Urinary bladder (tissue), 4 donors: Measurements from ENCODE around the gene USF3. TPM values are rescaled to one million over a fixed set of nuclear protein-coding genes. Genes with fewer than 3 reads are reported as not detected.
"Not testable (repeated sequence)": the region's sequence is repeated elsewhere in the genome, so short reads cannot be mapped to it uniquely, and the experiment has no call there.

Experiments used
- DNase-seq: peaks from one replicate; pipeline ENCODE4 v3.0.0-alpha.2; 2015; ENCODE audit errors: extremely low spot score
- H3K27ac ChIP-seq: one replicate; pipeline ENCODE4 v1.5.1; 2013; ENCODE audit warnings: low read depth, mild to moderate bottlenecking, moderate library complexity
- H3K36me3 ChIP-seq: one replicate; pipeline ENCODE4 v1.6.1; 2013; ENCODE audit warnings: mild to moderate bottlenecking, moderate library complexity; ENCODE audit not compliant: insufficient read depth
- H3K4me1 ChIP-seq: one replicate; pipeline ENCODE4 v1.6.1; 2013; ENCODE audit warnings: mild to moderate bottlenecking, moderate library complexity; ENCODE audit not compliant: insufficient read depth
- H3K4me3 ChIP-seq: one replicate; pipeline ENCODE4 v1.5.1; 2013; ENCODE audit warnings: low read depth, low read length
- WGBS: extraction: QIAGEN DNeasy Blood & Tissue Kit; methylation state at CpG from one replicate; pipeline ENCODE4 v1.1.7; 2013; 5-methylcytosine and 5-hydroxymethylcytosine counted together
- polyA plus RNA-seq: library from polyadenylated mRNA; stranded (reverse); fragments of 200-250 nt; gene quantifications from one replicate; pipeline ENCODE4 v1.2.3, GENCODE V29; 2013
- total RNA-seq: library from RNA; depleted of rRNA; stranded (reverse); fragments of >200 nt; gene quantifications from one replicate; pipeline ENCODE4 v1.2.3, GENCODE V29; 2014
- donor health status: healthy with polysubstance abuse.
- donor health status: healthy.

Gene USF3
- total and polyA plus RNA-seq, 2 donors = 5.3 to 15.1 TPM

- Histone ChIP-seq H3K27ac (no peak overlapping the region), H3K36me3 (no peaks in the 10 kb centered on the region), H3K4me3 (no peak overlapping the region), H3K4me1 (peaks cover 2% of the 10 kb centered on the region)
- WGBS = 92% methylated on average over 1 of the region's 1 CpG
- no peak for DNase-seq
Measured at GRCh38 chr3:113659101-113659541, 37.3 kb downstream of the USF3 start.

- Histone ChIP-seq H3K27ac (no peak overlapping the region), H3K4me3 (no peak overlapping the region), H3K4me1 (peaks cover 2% of the 10 kb centered on the region), H3K36me3 (no peaks in the 10 kb centered on the region)
- 96% methylated on average over 3 of the region's 3 CpGs for WGBS
- DNase-seq = no peak
Measured at GRCh38 chr3:113658107-113658506, 38.3 kb downstream of the USF3 start.

DNA sequence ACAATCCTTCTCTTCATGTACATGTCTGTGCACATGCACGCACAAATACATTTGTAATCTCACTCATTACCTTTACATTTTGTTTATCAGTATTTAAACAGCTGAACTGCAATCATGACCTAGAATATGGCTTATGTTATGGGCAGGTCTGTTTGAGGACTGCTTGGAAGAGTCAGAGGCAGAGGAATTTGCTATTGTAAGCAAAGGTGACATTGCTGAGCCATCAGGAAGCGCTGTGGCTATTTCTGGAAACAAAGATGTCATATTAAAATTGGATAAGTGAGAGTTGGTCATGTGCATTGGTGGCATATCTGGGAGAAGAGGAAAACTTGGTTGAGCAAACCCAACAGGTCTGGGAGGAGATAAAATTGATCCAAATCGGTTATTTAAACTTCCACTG lies 41.6 kb downstream of the USF3 start:
- H3K27ac ChIP-seq = no peak overlapping the region
- 56% methylated on average over 3 of the region's 3 CpGs for WGBS
- DNase-seq = no peak

DNA sequence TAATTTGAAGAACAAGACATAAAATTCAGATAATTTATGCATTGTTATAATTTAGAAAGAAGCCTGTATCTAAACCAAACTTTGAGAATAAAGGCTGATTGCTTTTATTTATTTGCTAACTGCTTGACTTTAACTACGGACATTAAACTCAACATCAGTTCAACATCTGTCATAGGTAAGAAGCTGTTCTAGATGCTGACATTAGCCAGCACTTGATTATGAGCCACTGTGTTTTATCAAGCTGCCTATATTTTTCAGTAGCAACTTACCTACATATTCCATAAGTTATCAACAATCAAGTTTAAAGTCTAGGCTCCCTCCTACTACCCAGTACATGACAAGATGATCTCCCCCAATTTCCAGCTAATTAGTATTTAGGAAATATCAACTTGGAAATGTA lies 42.1 kb downstream of the USF3 start:
- no peaks in the 10 kb centered on the region for H3K36me3 ChIP-seq
- no peak overlapping the region for H3K27ac ChIP-seq
- 45% methylated on average over 1 of the region's 1 CpG for WGBS
- no peak overlapping the region for H3K4me3 ChIP-seq
- H3K4me1 ChIP-seq = no peaks in the 10 kb centered on the region
- no peak for DNase-seq

More for the DNA sequence above, 41.6 kb downstream of the USF3 start:
- H3K4me1 ChIP-seq = no peaks in the 10 kb centered on the region
- no peaks in the 10 kb centered on the region for H3K36me3 ChIP-seq
- H3K4me3 ChIP-seq = no peak overlapping the region

DNA sequence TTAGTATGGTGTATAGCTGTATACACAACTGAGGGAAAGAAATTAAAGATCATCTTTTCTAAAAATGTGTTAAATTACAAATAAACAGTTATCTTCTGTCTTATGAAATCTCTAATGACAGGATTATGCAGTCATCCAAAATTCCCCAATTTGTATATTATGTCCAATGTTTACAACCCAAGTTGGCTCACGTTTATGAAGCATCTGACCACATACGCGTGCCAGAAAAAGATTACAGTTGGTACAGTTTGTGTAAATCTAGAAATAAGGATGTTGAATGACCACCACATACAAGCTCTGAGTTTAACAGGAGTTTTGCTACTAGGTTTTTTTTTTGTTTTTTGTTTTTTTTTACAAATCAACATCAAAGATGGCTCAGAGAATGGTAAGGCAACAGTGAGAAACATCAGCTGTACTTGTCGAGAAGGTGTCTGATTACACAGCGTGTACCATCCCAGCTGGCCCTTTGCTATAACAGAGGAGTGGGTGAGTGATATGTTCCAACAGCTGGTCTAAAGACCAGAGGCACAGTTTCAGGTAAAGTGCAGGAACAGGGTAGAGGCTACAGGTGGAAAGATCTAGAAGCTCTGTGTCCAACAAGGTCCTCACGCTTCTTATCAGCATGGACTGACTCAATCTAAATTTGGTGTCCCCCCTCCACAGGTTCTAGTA lies 47.1 kb downstream of the USF3 start:
- Histone ChIP-seq H3K4me3 (no peak overlapping the region), H3K27ac (no peak overlapping the region), H3K36me3 (no peaks in the 10 kb centered on the region), H3K4me1 (no peaks in the 10 kb centered on the region)
- whole genome bisulfite sequencing = 52% methylated on average over 6 of the region's 6 CpGs
- no peak for DNase-seq

DNA sequence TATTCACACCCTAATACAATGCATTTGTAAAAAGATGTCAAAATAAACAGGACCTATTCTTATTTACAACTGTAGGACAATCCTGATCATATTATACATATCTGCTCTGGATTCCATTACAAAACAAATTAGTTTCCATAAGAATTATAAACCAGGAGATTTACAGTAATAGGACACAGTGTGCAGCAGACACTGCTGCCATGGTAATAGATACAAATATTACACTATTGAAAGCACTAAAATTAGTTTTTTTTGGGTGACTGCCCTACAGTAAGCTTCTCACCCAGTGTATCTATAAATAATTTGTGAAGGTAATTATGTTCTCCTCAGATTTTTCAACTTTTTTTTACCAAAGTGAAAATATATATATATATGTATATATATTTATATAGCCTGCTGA lies 47.9 kb downstream of the USF3 start:
- no peaks in the 10 kb centered on the region for H3K4me1 ChIP-seq
- no peak overlapping the region for H3K27ac ChIP-seq
- H3K36me3 ChIP-seq = no peaks in the 10 kb centered on the region
- H3K4me3 ChIP-seq = no peak overlapping the region
- no peak for DNase-seq

GRCh38 chr3:113643583-113643982 lies 52.9 kb downstream of the USF3 start:
- Histone ChIP-seq H3K4me3 (no peak overlapping the region), H3K4me1 (no peaks in the 10 kb centered on the region), H3K27ac (no peak overlapping the region), H3K36me3 (no peaks in the 10 kb centered on the region)
- 98% methylated on average over 7 of the region's 7 CpGs for WGBS
- DNase-seq = no peak

- no peaks in the 10 kb centered on the region for H3K36me3 ChIP-seq
- H3K27ac ChIP-seq = no peak overlapping the region
- no peak for DNase-seq
- 97% methylated on average over 3 of the region's 3 CpGs for WGBS
- H3K4me1 ChIP-seq = no peaks in the 10 kb centered on the region
- no peak overlapping the region for H3K4me3 ChIP-seq
Measured at GRCh38 chr3:113638910-113639309, 57.5 kb downstream of the USF3 start.

DNA sequence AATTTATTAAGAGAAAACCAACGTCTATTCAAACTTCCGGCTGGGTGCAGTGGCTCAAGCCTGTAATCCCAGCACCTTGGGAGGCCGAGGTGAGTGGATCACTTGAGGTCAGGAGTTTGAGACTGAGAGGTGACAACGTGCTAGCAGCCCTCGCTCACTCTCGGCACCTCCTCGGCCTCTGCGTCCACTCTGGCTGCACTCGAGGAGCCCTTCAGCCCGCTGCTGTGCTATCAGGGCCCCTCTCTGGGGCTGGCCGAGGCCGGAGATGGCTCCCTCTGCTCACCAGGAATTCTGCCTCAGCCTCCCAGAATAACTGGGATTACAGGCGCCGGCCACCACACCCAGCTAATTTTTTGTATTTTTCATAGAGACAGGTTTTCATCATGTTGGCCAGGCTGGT lies 58.7 kb downstream of the USF3 start:
- no peaks in the 10 kb centered on the region for H3K4me1 ChIP-seq

GRCh38 chr3:113636034-113636433 lies 60.4 kb downstream of the USF3 start:
- not testable (repeated sequence) for DNase-seq, H3K4me1 ChIP-seq, H3K4me3 ChIP-seq, H3K27ac ChIP-seq, H3K36me3 ChIP-seq
- WGBS = 78% methylated on average over 7 of the region's 7 CpGs

More for the DNA sequence above, 58.7 kb downstream of the USF3 start:
- Histone ChIP-seq H3K27ac (no peak overlapping the region), H3K36me3 (no peaks in the 10 kb centered on the region), H3K4me3 (no peak overlapping the region)
- 93% methylated on average over 14 of the region's 14 CpGs for WGBS
- DNase-seq = no peak

DNA sequence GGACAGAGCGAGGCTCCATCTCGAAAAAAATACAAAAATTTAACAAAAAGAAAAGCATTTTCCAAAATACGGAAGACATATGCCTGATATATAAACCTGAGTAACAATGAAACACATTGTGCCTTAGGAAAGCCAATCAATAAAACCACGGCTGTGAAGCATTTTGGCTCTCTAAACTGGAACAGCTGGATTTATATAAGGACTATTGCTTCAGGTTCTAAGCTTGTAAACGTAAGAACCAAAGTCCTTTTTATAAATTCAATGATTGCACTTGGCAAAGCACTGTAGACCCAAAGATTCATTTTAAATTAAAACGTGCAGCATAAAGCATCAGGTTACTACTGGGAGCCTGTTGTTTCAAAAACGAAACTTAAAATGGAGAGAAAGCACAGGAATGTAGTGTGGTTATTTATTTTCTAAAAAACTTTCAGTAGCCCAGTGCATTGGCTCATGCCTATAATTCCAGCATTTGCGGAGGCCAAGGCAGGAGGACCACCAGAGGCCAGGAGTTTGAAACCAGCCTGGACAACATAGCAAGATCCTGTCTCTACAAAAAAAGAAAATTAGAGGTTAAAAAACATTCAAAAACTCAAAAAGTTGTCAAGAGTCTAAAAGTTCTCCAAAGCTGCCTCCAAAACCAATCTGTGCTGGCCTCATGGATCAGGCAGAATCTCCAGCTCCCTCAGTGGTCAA lies 61.5 kb downstream of the USF3 start:
- Histone ChIP-seq H3K27ac (no peak overlapping the region), H3K4me3 (no peak overlapping the region), H3K4me1 (no peaks in the 10 kb centered on the region), H3K36me3 (no peaks in the 10 kb centered on the region)
- no peak for DNase-seq
- WGBS = 66% methylated on average over 8 of the region's 8 CpGs

DNA sequence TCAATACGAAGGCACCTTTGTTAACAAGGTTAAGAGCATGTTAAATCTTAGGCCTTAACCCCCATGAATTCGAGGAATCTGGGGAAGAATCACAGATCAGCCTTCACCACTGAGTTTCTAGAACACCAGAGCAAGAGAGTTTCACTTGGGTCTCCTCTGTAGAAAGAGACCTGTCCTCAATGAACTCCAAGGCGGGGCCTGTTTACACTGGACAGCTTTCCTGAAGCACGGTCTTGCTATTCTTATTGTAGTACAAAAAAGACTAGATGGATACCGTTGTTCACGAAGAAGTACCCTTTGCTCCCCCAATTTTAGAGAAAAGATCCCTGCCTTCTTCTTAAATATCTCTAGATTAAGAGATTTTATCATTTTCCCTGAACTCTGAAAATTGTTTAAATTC lies 64.9 kb downstream of the USF3 start:
- WGBS = 87% methylated on average over 6 of the region's 6 CpGs
- Histone ChIP-seq H3K36me3 (no peaks in the 10 kb centered on the region), H3K27ac (no peak overlapping the region), H3K4me3 (no peak overlapping the region), H3K4me1 (no peaks in the 10 kb centered on the region)
- DNase-seq = no peak

DNA sequence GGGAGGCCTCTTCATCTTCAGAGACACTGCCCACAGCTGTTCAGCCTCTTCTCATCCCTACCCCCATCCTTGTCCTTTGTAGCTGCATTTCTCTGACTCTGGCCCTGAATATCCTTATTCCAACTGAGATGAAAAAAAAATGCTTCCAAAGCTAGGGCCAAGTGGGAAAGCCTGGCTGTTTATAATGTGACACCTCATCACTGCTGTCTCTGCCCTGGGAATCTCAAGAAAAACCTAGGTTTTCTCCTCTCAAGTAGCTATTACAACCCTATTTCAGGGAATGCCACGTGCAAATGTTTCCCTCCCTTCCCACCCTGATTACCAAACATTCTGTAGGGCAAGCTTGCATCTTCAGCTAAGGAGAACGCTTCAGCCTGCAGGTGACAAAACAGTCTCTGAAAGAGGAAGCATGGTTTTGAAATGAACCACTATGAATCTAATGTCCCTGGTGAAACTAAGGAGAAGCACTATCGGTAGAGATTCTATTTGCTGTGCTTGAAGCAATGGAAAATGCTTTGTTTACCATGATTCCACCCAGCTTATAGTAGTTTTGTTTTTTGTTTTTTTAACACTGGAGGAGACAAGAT lies 65.4 kb downstream of the USF3 start:
- no peaks in the 10 kb centered on the region for H3K36me3 ChIP-seq
- no peaks in the 10 kb centered on the region for H3K4me1 ChIP-seq
- DNase-seq = no peak
- WGBS = 70% methylated on average over 3 of the region's 3 CpGs
- H3K4me3 ChIP-seq = no peak overlapping the region
- H3K27ac ChIP-seq = no peak overlapping the region
